Prostate gland (tissue), 2 donors: ENCODE results near the gene PLK5.

ENCODE experiments used
- POLR2AphosphoS5 ChIP-seq: sonication (generic); formaldehyde crosslinking; IDR thresholded peaks from one replicate; pipeline ENCODE4 v1.6.1; 2017; ENCODE audit warnings: antibody characterized with exemption
- TF ChIP-seq, protein P1 (sequence below), 4 experiments: fragments of 200-600 bp in 2 of 4; fragments of 450-650 bp in 2 of 4; sonication (generic) in 2 of 4; IDR thresholded peaks; 1 replicate in 3 of 4; 2 replicates in 1 of 4; pipeline ENCODE4 v1.5.1; 2016 to 2019; ENCODE audit warnings: antibody characterized with exemption in 4 of 4, mild to moderate bottlenecking in 2 of 4, moderate library complexity in 2 of 4

DNA sequence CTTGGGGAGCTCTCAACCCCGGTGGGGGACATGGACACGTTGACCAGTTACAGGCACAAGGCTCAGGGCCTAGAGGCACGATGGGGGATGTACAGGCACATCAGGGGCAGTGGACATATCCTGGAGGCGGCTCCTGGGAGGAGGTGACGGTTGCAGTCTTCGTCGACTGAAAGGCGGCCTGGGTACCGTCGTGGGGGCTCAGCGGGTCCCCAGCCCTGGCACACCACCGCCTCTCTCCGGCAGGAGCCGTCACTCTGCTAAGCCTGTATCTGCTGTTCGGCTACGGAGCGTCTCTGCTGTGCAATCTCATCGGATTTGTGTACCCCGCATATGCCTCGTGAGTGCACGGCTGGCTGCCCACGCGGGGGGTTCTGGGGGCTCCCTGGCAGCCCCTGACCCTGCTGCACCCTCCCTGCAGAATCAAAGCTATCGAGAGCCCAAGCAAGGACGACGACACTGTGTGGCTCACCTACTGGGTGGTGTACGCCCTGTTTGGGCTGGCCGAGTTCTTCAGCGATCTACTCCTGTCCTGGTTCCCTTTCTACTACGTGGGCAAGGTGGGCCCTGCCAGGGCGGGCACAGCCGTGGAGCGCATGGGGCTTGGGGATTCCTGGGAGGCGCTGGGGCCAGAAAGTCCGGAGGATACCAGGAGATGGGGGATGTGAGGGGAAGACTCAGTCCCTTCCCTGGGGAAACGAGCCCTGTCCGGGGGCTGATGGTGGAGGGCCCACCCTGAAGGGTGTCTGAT, 28.7 kb upstream of the PLK5 start:
- TF ChIP-seq, protein P1, sequence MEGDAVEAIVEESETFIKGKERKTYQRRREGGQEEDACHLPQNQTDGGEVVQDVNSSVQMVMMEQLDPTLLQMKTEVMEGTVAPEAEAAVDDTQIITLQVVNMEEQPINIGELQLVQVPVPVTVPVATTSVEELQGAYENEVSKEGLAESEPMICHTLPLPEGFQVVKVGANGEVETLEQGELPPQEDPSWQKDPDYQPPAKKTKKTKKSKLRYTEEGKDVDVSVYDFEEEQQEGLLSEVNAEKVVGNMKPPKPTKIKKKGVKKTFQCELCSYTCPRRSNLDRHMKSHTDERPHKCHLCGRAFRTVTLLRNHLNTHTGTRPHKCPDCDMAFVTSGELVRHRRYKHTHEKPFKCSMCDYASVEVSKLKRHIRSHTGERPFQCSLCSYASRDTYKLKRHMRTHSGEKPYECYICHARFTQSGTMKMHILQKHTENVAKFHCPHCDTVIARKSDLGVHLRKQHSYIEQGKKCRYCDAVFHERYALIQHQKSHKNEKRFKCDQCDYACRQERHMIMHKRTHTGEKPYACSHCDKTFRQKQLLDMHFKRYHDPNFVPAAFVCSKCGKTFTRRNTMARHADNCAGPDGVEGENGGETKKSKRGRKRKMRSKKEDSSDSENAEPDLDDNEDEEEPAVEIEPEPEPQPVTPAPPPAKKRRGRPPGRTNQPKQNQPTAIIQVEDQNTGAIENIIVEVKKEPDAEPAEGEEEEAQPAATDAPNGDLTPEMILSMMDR (IDR thresholded peaks at IDR 0.05), result no peak
- no peak for TF ChIP-seq POLR2AphosphoS5
